HCEC 1CT (cell line): ENCODE results near the gene PRKN.
"Not testable (repeated sequence)": the region's sequence is repeated elsewhere in the genome, so short reads cannot be mapped to it uniquely, and the experiment has no call there.

Experiments used
- DNase-seq: peaks from one replicate; pipeline ENCODE4 v3.0.0-alpha.2; 2017

The PRKN gene

DNA sequence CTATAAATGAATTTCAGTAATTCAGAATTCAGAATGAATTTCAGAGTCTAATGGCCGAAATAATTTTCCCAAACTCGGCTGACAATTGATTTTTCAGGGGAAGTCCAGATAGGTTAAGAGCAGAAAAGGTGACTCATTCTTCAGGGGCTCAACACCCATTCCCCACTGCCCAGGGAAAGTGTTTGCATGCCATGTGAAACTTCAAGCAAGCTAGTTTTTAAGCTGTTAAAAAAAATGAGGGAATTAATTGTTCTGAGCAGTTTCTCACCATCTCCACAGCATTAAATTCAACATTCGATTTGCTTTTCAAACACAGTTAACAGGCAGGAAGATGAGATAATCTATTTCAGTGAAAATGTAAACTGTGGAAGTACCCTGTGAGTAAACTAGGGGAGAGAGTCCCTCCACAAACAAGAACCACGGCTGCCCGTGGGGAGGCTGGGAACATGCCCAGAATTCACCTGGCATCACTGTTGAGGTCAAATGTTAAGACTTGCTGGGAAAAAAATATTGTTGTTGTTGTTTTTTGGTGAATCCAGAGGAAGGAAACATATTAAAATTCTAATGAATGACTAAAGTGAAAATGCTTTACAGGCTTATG, 803.0 kb downstream of the PRKN start:
- DNase-seq, result no peak

DNA sequence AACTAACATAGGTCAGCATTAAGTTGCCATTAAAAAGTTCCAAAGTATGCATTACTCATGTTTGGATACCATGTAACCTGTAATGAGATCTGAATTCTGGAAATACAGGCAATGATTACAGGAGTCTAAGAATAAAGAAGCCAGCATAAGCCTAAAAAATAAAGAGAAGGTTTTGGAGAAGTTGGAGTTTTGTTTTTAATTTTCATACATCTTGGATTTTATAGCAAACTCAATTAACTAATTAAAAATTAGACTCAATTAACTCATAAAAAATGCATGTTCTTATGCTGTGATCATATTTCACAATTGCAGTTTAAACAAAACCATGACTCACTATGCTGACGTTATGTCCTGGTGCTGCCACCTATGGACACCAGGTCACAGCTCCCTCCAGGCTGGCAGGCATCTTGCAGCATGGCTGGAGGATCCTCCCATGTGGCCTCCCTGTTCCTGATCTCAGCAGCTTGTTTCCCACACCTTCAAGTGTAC, 804.9 kb downstream of the PRKN start:
- peak; percentile 38 for DNase-seq

DNA sequence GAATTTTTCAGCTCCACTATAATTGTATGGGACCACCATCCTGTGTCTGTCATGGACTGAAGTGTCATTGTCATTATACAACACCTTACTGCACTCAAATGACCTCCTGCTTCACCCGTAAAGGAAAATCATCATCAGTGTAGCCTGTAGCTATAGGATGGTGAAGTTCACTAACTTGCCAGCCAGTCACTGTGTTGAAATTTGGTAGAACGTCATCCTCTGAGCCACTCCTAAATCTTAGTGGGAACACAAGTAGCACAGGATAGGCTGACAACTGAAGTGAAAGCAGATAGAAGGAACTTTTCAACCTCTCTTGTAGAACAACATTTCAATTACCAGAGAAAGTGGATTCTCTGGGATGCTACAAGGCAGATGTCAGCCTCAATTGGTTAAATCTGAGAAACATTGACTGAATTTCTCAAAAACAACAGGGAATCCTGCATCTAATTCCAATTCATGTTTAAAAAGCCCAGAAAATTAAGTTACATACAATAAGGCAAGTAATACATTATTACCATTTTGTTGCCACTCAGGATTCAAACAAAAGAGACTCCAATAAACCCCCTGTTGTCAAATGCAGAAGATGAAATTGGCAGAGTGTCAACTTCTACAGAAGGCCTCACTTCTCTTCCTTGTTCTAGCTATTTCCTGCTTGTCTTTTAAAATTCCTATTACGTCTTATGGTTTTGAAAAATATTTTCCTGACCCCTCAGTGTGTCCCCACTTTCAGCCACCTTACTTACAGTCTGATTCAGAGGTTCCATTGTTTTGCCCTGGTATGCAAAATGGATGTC, 805.8 kb downstream of the PRKN start:
- DNase-seq, result no peak

DNA sequence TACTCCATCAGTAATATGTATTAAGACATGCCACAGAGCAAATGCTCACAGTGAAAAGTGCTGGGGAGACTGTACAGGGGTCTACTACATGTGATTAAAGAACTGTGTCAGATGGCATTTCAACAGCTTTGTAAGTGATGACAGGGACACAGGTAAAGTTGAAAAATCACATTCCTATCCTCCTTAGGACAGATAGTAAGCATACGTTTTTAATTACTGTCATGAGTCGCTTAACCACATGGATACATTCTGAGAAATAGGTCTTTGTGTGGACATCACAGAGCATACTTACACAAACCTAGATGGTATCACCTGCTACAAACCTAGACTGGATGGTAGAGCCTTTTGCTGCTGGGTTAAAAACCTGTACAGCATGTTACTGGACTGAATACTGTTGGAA, 807.9 kb downstream of the PRKN start:
- no peak for DNase-seq

DNA sequence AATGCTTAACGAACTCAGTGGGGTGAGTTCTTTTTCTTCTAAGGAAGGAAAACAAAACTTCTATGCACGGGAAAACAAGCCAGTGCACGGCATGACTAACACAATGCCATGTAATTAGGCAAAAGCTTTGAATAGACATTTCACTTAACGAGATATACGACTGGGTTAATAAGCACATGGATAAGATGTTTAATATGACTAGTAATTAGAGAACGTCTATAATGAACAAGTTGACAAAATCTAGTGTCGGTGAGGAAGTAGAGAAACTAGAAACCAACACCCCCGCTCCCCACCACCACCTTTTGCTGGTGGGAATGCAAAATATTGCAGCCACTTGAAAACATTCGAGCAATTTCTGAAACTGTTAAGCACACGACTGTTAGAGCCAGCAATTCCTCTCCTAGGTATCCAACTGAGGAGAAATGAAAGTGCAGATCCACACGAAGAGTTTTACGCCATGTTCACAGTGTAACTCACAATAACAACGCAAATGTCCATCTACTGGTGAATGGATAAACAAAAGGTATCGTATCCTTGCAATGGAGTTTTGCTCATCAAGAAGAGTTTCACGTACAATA, 808.8 kb downstream of the PRKN start:
- no peak for DNase-seq

DNA sequence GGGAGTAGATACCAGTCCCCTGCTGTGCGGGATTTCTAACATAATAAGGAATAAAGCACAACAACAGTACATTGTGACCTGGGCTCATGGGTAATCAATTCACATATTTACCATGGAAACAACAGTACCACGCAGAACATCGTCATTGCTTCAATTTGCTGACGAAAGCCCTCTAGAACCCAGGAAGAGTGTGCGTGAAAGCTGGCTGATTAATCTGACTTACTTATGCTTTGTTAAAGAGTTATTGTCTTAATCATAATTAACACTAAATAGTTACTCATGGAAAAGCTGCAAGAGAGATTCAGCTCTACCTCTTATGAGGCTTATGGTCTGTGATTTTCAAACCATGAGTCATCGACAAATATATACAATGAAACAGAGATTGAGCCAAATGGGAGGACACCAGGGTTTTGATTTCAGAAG, 809.4 kb downstream of the PRKN start:
- DNase-seq, result peak; percentile 1

DNA sequence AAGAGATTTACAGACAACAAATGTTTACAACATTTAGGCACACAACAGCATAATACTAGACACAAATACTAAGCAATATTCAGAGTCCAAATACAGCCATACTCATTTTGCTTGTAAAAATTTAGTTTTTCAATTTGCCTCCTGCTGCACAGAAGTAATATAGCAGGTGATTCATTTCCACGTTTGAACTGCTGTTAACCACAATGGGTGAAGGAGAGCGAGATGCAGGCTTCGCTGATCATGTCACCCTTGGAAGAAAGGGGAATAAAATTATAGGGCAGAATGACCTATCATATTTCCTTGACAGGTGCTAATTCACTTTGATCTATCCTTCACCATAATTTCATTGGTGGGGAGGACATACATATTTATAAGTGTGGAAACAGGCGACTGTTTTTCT, 809.9 kb downstream of the PRKN start:
- DNase-seq, result no peak

DNA sequence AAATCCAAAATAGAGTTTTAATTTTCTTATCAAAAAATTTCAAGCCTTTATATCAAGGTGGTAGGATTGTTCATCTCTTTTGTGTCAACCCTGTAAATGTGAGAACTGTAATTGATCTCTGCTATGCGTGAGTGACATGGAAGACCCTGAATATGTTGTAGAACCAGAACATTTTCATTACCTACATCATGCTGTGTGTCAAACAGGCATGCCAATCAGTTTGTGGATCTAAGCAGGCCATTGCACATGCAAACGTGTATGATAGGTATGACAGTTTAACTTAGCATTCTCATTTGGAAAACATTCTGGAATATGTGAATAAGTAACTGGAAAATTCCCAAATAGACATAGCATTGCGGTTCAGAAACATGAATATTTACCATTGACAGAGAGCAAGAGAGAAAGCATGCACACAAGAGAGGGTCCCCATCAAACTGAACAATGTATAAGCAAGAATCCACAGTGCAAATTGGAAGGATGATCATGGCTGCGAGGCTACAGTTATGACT, 812.1 kb downstream of the PRKN start:
- DNase-seq, result no peak

DNA sequence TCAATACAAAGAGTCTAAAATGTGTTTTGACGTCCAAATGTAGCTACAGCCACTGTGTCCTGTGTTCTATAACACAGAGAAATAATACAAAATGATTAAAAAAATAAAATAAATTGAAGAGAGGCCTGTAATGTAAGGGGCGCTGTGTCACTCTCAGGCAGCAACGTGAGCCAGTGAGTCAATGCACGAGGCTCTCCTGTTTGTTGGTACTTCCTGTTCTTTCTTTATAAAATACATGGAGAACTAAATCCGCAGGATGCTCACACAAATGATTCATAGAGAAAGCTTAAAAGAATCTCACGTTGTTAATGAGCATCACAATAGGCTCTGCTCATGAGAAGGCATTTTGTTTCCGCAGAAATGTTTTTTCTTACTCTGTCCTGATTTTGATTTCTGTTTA, 818.7 kb downstream of the PRKN start:
- no peak for DNase-seq

DNA sequence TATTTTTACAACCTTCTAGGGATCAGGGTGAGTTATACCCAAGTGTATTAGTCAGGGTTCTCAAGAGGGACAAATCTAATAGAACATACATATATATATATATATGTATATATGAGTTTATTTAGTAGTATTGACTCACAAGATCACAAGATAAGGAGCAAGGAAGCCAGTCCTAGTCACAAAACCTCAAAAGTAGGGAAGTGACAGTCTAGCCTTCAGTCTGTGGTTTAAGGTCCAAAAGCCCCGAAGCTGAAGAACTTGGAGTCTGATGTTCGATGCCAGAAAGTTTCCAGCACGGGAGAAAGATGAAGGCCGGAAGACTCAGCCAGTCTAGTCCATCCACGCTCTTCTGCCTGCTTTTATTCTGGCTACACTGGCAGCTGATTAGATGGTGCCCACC, 821.0 kb downstream of the PRKN start:
- DNase-seq, result no peak

DNA sequence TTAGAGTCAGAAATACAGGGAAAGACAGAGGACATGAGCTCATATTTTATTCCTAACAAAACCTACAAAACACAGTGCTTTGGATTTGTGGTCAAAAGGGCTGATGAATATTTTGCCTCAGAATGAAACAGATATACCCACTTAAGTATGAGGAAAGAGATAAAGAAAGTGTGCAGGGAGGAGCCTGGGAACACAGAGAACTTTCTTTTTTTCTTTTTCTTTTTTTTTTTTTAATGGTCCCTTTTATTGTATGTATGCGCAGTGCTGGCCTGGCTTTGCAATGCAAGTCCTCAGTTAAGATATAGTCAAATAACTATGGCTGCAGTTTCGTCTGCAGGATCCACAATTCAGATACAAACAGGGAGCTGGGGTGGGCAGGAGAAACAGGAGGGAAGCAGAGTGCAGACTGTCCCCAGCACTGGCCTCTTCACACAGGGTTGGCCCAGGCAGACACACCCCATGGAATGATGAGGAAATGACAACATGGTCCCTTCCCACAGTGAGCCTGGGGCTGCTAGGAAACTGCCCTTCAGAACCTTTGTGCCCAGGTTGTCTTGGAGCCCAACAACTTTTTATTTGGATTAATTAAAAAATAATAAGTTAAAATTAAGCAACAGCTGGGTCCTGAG, 823.9 kb downstream of the PRKN start:
- DNase-seq, result no peak

DNA sequence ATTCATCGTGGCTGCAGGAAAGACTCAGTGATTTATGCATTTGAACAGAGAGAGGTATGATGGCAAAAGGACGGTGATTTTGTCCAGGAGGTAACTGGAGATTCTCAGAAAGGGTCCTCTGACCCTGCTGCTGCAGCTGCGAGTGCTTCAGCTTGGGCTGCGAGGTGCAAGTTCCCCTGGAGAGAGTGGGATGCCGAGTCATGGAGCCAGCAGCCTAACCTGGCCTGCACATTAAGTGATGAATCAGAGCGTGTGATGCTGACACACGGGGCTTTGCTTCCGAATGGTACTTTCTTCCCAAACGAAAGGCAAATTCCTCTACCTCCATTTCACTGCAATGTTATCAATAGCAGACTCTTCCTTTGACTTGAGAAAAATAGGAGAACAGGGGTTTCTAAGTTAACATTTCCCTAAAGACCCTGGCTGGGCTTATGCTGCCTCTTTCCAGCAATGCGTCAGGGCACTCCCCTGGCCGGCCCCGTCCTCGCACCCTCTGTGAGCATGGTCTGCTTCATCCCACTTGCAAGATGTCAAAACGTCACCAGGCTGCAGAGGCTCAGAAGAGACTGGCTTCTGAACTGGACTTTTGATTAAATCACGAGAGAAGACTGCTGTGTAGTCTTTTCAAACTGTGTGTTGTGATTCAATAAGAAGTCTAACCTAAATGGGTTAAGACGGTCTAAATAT, 825.7 kb downstream of the PRKN start:
- DNase-seq, result no peak

DNA sequence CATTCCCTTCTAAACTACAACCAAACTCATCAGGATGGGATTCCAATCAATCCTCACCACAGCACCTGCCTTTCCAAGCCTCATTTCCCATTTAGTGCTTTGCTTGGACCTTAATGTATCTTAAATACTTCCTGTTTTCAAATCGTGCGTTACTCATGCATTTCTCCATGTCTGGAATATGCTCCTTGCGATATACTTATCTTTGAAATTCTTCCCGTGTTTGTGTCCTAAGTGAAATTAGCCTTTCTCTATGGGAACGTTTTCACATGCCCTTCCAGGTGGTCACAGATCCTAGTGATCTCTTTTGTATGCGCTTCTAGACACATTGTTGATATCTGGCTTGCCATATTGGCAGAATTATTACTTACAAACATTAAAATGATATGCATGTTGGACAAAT, 833.1 kb downstream of the PRKN start:
- no peak for DNase-seq

DNA sequence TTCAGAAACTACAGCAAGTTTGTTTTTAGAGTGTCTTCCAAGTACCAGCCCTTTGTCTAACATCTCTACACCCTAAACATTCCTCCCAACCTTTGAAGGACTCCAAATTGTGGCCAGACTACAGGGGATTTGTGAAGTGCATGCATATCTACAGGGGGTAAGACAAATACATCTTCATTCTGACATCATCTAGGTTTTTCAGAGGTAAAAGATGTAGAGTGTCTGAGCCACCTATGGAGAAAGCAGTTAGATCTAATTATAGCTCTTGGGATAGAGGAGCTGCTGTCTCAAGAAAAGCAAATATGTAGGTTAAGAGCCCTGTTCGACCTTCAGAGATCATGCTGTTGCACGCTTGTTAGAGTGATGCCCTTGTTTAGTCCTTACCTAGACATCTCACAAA, 836.0 kb downstream of the PRKN start:
- no peak for DNase-seq

DNA sequence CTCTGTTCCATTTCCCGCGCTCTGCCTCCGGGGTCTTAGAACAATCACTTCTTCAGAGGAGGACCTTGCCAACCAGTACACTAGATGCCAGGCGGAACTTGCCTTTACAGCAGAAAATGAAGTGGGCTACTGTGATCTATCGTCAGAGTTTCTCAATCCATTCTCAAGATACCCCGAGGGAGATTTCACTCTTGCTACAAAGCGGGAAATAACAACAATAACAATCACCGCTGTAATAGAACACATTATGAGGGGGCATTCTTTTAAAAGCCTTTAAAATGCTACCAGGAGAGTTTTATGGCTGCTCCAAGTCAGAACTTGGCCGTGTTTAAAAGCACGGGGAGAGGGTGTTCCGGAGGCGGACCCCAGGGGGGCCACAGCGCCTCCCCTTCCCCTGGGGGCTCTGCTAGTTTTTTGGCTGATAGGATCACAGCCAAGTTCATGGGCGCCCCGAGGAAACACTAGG, 836.7 kb downstream of the PRKN start:
- no peak for DNase-seq

DNA sequence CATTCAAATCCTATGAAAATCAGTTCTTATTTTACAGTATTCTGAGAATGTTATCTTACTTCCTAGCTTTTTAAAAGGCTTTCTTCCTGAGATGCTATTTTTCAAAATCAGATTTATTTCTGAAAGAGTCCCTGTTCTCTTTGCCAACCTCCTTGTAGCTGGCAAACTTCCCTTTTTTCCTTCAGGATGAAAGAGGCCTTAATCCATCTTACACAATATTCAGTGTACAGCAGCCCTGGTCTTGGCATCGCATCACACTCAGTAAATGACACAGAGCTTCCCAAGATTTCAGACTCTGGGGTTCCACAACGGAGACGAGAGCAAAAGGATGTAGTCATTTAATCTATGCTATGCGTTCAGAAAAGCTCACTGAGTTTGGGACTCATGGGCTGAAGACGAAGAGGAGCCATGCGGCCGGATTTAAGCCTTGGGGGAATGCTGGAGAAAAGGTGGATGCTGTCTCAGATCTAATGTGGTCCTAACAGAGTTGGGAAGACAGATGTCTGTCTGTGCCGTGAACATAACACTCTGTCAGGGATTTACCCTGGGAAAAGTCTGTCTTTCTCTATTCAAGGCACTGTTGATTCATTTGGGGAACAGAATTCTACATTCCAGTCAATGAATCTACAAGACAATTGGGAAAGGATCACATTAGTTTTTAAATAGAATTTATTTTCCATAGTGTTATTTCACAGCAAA, 837.3 kb downstream of the PRKN start:
- no peak for DNase-seq

DNA sequence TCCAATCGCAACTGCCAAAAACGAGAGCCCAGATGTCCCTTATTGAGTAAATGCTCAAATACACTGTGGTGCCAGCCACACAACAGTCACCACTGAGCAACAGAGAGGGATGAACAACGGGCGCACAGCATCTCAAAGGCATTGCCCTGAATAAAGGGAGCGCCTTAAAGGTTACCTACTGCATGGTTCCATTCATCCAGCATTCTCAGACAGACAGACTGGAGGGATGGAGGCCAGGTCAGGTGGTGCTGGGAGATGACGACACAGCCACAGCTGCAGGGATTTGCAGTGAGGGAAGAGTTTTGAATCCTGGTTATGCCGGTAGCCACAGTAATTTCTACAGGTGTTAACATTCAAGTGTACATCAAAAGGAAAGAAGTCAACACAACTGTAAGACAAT, 838.2 kb downstream of the PRKN start:
- no peak for DNase-seq

DNA sequence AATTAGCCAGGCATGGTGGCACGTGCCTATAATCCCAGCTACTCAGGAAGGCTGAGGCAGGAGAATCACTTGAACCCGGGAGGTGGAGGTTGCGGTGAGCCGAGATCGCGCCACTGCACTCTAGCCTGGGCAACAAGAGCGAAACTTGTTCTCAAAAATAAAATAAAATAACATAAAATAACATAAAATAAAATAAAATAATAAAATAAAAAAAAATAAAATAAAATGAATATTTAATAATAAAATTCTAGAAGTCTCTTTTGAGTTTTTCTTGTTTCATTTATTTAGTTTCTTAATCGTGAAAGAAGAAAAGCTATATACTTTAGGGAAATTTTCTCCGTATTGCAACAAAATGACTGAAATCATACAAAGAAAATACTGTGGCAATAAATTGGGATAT, 841.0 kb downstream of the PRKN start:
- DNase-seq, result not testable (repeated sequence)

DNA sequence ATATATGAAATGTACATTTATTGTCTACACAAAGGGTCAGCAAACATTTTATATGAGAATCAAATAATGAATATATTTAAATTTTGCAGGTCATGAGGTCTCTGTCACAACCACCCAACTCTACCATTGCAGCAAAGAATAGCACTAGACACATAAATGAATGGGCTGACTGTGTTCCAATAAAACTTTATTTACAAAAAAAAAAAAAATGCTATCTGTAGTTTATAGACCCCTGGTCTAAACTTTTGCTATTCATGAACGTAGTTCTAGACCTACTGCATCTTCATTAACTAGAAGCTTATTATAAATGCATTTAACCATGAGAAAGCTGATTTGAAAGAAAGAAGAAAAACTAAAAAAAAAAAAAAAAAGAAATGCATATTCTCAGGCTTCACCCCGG, 842.8 kb downstream of the PRKN start:
- DNase-seq, result no peak

DNA sequence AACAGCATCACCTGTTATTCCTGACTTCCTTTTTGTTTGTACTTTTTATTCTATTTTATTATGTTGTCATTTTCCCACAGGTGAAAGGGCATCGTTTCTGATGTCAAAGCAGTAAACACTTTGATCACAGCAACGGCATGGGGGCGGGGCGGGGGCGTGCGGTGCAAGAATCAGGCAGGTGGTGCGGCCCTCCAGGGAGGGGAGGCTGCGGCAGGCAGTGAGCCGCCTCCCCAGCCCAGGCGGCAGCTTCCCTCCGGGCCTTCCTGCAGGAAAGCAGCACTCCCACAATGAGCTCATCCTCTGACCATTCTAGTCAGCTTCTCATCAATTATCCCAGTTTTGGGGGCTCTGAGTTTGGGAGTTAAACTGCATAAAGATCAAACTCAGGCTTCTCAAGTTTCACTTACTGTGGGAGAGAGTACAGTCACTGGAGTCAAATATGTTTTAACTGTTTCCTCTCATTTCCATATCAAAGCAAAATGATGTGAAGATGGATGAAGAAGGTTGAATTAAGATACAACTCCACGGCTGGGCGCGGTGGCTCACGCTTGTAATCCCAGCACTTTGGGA, 845.3 kb downstream of the PRKN start:
- no peak for DNase-seq

DNA sequence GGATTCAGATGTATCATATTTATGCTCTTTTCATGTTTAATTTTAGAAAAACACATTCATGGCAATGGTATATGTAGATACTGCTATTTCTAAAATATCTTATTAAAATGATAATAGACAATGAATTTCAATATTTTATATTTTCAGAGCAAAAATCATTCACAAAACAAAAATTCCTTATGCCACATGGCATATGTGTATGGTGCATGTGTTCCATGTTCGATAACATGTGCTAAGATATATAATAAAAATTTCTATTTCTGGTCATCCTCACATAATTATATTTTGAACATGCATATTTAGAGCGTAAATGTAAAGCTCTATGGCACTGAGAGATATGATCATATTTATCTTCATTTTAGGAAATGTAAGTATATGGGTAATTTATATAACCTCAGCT, 847.5 kb downstream of the PRKN start:
- no peak for DNase-seq

DNA sequence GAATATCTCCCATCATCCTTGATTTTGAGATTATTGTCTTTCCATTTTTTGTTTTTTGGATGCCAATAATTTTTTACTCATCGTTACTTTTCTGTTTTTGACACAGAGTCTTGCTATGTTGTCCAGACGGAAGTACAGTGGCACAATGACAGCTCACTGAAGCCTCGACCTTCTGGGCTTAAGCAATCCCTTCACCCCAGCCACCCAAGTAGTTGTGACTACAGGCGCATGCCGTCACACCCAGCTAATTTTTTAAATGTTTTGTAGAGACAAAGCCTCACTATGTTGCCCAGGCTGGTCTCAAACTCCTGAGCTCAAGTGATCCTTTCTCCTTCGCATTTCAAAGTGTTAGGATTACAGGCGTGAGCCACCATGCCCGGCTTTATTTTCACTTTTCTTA, 851.3 kb downstream of the PRKN start:
- DNase-seq, result no peak
